Cardiac muscle cell (in vitro differentiated cells and primary cell): ENCODE data around the gene PSEN2. TPM values are rescaled to one million over a fixed set of nuclear protein-coding genes. Genes with fewer than 3 reads are reported as not detected.
A peak's percentile ranks its signal among the peaks of the same experiment; 100 is the strongest.

Experiments
- DNase-seq, 2 donors: peaks; one replicate each; pipeline versions ENCODE4 v3.0.0 to v3.0.0-alpha.2; 2010 to 2017; ENCODE audit warnings: low read depth in 1 of 2, low spot score in 1 of 2
- H3K27ac ChIP-seq: fragments of 200-600 bp; sonication (generic); 2 replicates; pipeline ENCODE4 v1.5.1; 2016
- H3K27me3 ChIP-seq: fragments of 200-600 bp; sonication (generic); 2 replicates; pipeline ENCODE4 v1.6.0; 2016; ENCODE audit warnings: control low read depth
- H3K36me3 ChIP-seq: fragments of 200-600 bp; sonication (generic); 2 replicates; pipeline ENCODE4 v1.5.1; 2016; ENCODE audit warnings: control low read depth
- H3K4me1 ChIP-seq: fragments of 200-600 bp; sonication (generic); 2 replicates; pipeline ENCODE4 v1.8.1; 2017; ENCODE audit warnings: low read depth, mild to moderate bottlenecking, mixed run types
- H3K4me3 ChIP-seq: fragments of 200-600 bp; sonication (generic); 2 replicates; pipeline ENCODE4 v1.5.1; 2016; ENCODE audit warnings: mild to moderate bottlenecking
- H3K9me3 ChIP-seq: fragments of 200-600 bp; sonication (generic); 2 replicates; pipeline ENCODE4 v1.5.1; 2017; ENCODE audit warnings: low read depth, mild to moderate bottlenecking, control low read depth
- polyA plus RNA-seq: library from polyadenylated mRNA; unstranded; fragments of >200 nt; fragmentation: Nextera tagmentation; extraction: Ambion mirVana; gene quantifications from 2 replicates; pipeline ENCODE4 v1.2.1, GENCODE V29; 2016
- total RNA-seq: library from RNA; depleted of rRNA; stranded (reverse); fragments of >200 nt; gene quantifications from 2 replicates; pipeline ENCODE4 v1.2.3, GENCODE V29; 2016
- TF ChIP-seq, protein P1 (sequence below): IDR thresholded peaks from 2 replicates; pipeline ENCODE4 v1.5.1; 2012; ENCODE audit warnings: low read depth, mild to moderate bottlenecking, low read length

Gene PSEN2
- total and polyA plus RNA-seq, 2 experiments from 2014 or later: 31.1 to 41.3 TPM

DNA sequence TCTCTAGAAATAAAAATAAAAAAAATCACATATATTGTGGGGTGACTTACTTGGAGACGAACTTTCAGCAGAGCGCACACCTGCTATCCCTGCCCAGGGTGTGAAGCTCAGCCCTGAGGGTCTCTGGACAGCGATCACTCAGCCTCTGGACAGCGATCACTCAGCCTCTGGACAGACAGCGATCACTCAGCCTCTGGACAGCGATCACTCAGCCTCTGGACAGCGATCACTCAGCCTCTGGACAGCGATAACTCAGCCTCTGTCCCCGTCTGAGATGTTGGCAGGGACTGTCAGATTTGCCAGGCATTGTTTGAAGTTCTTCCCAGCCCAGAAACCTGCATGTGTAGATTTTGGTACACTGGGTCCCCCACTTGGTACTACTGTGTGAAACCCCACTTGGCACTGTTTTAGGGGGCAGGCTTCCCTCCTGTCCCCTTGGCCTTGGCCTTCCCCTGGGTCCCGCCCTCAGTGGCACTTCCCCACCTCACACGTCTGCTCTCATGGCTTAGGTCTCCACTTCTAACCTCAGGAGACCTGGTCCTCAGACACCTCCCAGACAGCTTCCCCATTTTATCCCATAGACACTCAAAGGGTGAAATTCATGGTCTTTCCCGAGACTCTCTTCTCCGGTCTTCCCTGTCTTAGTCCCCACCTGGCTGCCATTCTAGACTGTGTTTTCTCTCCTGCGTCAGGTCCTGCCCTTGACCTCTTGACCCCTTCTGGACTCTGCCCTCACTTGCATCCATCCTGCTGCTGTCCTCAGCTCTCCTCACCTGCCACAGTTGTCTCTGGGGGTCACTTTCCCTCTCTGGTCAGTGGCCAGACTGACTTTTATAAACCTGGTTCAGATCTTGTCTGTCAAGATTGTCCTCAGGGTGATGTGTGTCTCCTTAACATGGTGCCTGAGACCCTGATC is 10.2 kb downstream of the PSEN2 start:
- no peaks in the 10 kb centered on the region for H3K27me3 ChIP-seq
- no peak for DNase-seq
- H3K4me3 ChIP-seq: no peak overlapping the region
- no peaks in the 10 kb centered on the region for H3K4me1 ChIP-seq
- H3K27ac ChIP-seq: no peak overlapping the region
- TF ChIP-seq, protein P1, sequence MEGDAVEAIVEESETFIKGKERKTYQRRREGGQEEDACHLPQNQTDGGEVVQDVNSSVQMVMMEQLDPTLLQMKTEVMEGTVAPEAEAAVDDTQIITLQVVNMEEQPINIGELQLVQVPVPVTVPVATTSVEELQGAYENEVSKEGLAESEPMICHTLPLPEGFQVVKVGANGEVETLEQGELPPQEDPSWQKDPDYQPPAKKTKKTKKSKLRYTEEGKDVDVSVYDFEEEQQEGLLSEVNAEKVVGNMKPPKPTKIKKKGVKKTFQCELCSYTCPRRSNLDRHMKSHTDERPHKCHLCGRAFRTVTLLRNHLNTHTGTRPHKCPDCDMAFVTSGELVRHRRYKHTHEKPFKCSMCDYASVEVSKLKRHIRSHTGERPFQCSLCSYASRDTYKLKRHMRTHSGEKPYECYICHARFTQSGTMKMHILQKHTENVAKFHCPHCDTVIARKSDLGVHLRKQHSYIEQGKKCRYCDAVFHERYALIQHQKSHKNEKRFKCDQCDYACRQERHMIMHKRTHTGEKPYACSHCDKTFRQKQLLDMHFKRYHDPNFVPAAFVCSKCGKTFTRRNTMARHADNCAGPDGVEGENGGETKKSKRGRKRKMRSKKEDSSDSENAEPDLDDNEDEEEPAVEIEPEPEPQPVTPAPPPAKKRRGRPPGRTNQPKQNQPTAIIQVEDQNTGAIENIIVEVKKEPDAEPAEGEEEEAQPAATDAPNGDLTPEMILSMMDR: no peak
- H3K36me3 ChIP-seq: no peaks in the 10 kb centered on the region
- no peaks in the 10 kb centered on the region for H3K9me3 ChIP-seq

DNA sequence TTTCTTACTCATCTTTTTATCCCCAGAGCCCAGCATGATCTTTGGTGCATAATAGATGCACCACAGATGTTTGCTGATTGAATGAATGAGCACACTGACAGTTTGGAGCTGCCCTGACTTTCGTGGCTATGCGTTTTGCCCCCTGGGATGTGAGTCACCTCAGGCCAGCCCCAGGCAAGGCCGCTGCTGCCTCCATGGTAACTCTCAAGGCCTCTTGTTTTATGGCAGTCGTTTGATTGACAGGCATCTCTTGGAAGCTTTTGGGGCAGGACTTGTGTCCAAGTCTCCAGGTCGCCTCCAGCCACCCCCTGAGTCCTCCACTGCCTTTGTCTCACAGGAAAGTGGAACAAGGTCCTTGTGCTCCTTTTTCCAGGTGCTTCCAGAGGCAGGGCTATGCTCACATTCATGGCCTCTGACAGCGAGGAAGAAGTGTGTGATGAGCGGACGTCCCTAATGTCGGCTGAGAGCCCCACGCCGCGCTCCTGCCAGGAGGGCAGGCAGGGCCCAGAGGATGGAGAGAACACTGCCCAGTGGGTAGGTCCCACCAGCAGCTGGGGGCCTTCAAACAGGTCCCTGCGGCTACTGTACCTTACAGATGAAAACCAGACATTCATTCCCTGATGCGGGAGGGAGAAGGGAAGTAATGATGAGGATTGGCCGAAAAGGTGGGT is 11.2 kb downstream of the PSEN2 start:
- Histone ChIP-seq H3K36me3 (no peaks in the 10 kb centered on the region), H3K27ac (no peak overlapping the region), H3K4me1 (peaks cover 3% of the 10 kb centered on the region), H3K4me3 (no peak overlapping the region), H3K27me3 (no peaks in the 10 kb centered on the region), H3K9me3 (no peaks in the 10 kb centered on the region)
- TF ChIP-seq, protein P1: no peak
- DNase-seq: no peak

DNA sequence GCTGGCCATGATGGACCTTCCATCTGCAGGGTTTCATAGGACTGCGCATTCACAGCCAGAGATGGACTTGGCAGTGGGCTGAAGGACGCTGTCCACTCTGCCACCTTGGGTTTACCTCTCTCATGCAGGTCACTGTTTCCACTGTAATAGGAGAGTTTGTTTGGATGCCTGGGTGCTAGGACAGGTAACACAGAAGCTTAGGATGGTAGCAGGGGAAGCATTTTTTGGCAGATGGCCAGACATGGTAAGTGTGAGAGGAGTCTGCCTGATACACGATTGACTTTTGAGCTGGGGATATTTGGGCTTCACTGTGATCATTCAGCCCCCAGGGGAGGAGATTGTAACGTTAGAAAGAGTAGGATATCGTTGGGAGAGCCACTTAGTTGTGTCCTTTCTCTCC is 11.8 kb downstream of the PSEN2 start:
- TF ChIP-seq, protein P1: no peak

DNA sequence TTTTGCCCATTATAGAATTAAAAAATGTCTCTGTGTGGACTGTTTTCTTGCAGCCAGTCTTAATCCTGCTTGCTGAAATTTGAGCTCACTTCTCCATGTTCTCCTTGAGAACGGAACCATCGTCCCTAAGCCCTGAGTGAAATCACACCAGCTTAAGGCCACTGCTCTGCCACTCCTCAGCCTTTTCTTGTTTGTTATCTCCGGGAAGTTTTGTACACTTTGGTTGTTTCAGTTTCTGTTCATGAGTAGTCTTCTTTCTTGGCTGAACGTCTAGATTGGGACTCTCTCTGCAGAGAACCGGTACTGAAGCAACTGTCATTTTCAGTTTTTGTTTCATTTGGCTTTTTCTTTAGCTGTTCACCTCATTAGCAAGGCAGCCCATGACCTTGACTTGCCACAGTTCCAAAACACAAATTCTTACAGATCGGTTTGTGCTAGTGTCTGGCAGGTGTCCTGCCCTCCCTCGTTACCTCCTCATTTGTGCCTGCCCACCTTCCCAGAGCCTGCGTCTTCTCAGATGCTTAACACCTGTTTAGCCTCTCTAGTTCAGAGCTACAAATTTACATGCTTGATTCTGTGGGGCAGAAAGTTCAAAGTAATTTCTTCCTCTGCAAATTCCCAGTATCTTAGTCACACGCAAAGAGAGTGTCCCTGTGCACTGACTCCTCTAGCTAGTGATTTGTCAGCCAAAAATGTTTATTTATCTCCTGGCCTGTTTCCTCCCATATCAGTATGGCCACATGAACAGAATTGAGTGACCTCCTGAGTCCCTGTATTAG is 12.4 kb downstream of the PSEN2 start:
- peak in 1 of 2 donors; percentile 40 for DNase-seq
- TF ChIP-seq, protein P1: no peak
- Histone ChIP-seq H3K4me3 (no peak overlapping the region), H3K4me1 (peaks cover 3% of the 10 kb centered on the region), H3K9me3 (no peaks in the 10 kb centered on the region), H3K27ac (no peak overlapping the region), H3K27me3 (no peaks in the 10 kb centered on the region), H3K36me3 (no peaks in the 10 kb centered on the region)

More for the DNA sequence above, 11.8 kb downstream of the PSEN2 start:
- Histone ChIP-seq H3K4me3 (no peak overlapping the region), H3K36me3 (no peaks in the 10 kb centered on the region), H3K27me3 (no peaks in the 10 kb centered on the region), H3K4me1 (peaks cover 3% of the 10 kb centered on the region), H3K27ac (no peak overlapping the region), H3K9me3 (no peaks in the 10 kb centered on the region)
- DNase-seq: peak in 1 of 2 donors; percentile 8

DNA sequence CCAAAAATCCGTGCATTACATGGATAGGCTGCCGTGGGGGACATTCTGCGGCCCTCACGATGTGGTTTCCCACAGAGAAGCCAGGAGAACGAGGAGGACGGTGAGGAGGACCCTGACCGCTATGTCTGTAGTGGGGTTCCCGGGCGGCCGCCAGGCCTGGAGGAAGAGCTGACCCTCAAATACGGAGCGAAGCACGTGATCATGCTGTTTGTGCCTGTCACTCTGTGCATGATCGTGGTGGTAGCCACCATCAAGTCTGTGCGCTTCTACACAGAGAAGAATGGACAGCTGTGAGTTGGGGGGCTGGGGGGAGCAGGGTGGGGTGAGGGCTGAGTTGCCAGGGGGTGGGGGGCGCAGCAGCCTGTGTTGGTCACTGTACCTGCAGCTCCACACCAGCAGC is 13.2 kb downstream of the PSEN2 start:
- no peak for DNase-seq
- H3K27me3 ChIP-seq: no peaks in the 10 kb centered on the region
- H3K4me1 ChIP-seq: peaks cover 3% of the 10 kb centered on the region
- TF ChIP-seq, protein P1: no peak
- no peaks in the 10 kb centered on the region for H3K36me3 ChIP-seq
- H3K4me3 ChIP-seq: no peak overlapping the region
- no peaks in the 10 kb centered on the region for H3K9me3 ChIP-seq
- H3K27ac ChIP-seq: no peak overlapping the region
